Uterus (tissue), 2 donors: ENCODE data around the gene NPHP4.

Experiments
- POLR2A ChIP-seq, 2 donors: fragments of 450-650 bp; IDR thresholded peaks; one replicate each; pipeline ENCODE4 v1.6.1; 2016; ENCODE audit warnings: antibody characterized with exemption in 2 of 2, mild to moderate bottlenecking in 1 of 2, moderate library complexity in 1 of 2
- TF ChIP-seq, protein P1 (sequence below), 4 experiments: fragments of 200-600 bp in 2 of 4; fragments of 450-650 bp in 2 of 4; sonication (generic) in 2 of 4; IDR thresholded peaks; one replicate each; pipeline ENCODE4 v1.5.1; 2016 to 2019; ENCODE audit warnings: antibody characterized with exemption in 4 of 4, mild to moderate bottlenecking in 2 of 4, moderate library complexity in 1 of 4

- TF ChIP-seq, protein P1, sequence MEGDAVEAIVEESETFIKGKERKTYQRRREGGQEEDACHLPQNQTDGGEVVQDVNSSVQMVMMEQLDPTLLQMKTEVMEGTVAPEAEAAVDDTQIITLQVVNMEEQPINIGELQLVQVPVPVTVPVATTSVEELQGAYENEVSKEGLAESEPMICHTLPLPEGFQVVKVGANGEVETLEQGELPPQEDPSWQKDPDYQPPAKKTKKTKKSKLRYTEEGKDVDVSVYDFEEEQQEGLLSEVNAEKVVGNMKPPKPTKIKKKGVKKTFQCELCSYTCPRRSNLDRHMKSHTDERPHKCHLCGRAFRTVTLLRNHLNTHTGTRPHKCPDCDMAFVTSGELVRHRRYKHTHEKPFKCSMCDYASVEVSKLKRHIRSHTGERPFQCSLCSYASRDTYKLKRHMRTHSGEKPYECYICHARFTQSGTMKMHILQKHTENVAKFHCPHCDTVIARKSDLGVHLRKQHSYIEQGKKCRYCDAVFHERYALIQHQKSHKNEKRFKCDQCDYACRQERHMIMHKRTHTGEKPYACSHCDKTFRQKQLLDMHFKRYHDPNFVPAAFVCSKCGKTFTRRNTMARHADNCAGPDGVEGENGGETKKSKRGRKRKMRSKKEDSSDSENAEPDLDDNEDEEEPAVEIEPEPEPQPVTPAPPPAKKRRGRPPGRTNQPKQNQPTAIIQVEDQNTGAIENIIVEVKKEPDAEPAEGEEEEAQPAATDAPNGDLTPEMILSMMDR (IDR thresholded peaks at IDR 0.05) = no peak
- TF ChIP-seq POLR2A (IDR thresholded peaks at IDR 0.05) = no peak
These were observed 38.5 kb upstream of the NPHP4 start for GRCh38 chr1:6030547-6031261.
